HCT116 (cell line): ENCODE measurements around the gene ETFDH. TPM values are rescaled to one million over a fixed set of nuclear protein-coding genes. Genes with fewer than 3 reads are reported as not detected.

Experiments
- ATAC-seq: fragments of 200-7000 bp; cut with Tn5 transposase; 2 replicates; pipeline ENCODE4 v1.9.1; 2020; ENCODE audit warnings: mild to moderate bottlenecking, moderate library complexity
- BruUV-seq: library from RNA; stranded (reverse); fragments of 400-500 nt; replicated peaks from 2 replicates; lab custom pipeline; 2021; lab: Mats Ljungman, UMichigan
- CTCF ChIA-PET: fragments of 300-600 bp; sonication (Branson Sonifier 250); formaldehyde crosslinking; loops from one replicate; lab custom pipeline; 2021; ENCODE audit warnings: antibody characterized with exemption; lab: Charles Lee
- POLR2A ChIA-PET: fragments of 300-600, 350-600 bp; sonication (Branson Sonifier 250); formaldehyde crosslinking; loops from one replicate; lab custom pipeline; 2021; ENCODE audit warnings: antibody characterized with exemption; lab: Charles Lee
- RAD21 ChIA-PET, 2 experiments: fragments of 300-600 bp; sonication (Branson Sonifier 250); formaldehyde crosslinking; loops; one replicate each; lab custom pipeline; 2023; ENCODE audit warnings: low total read pairs in 2 of 2; ENCODE audit not compliant: uncharacterized antibody in 2 of 2, unreplicated experiment in 2 of 2, low non-redundant PET in 1 of 2; lab: Charles Lee
- DNase-seq: peaks from one replicate; pipeline ENCODE4 v3.0.0-alpha.2; 2010; ENCODE audit warnings: low read depth, low spot score
- H2AFZ ChIP-seq: fragments of 200-600 bp; shearing (Covaris generic), sonication (generic); 2 replicates; pipeline ENCODE4 v1.6.1; 2017; ENCODE audit warnings: low read depth, mixed run types, mixed read lengths, antibody characterized with exemption, low read length; ENCODE audit not compliant: poor library complexity, severe bottlenecking
- H3K27ac ChIP-seq: 2 replicates; pipeline ENCODE4 v1.5.1; 2012; ENCODE audit warnings: low read depth, low read length
- H3K27me3 ChIP-seq: fragments of 200-600 bp; sonication (generic); 2 replicates; pipeline ENCODE4 v1.6.1; 2016; ENCODE audit warnings: mixed run types, low read length, mixed read lengths; ENCODE audit not compliant: insufficient read depth
- H3K36me3 ChIP-seq, 2 experiments: fragments of 200-500 bp in 1 of 2; fragments of 200-600 bp in 1 of 2; sonication (Bioruptor generic) in 1 of 2; sonication (generic) in 1 of 2; 2 replicates each; pipeline versions ENCODE4 v1.5.1 to v1.6.1; 2014 to 2016; ENCODE audit warnings: low read length in 2 of 2, inconsistent platforms in 1 of 2, mixed read lengths in 1 of 2, mixed run types in 1 of 2; ENCODE audit not compliant: insufficient read depth in 2 of 2, control insufficient read depth in 1 of 2
- H3K4me1 ChIP-seq, 2 experiments: fragments of 200-600 bp in 1 of 2; sonication (generic) in 1 of 2; 2 replicates each; pipeline versions ENCODE4 v1.5.1 to v1.6.1; 2012 to 2017; ENCODE audit warnings: low read length in 2 of 2, inconsistent platforms in 1 of 2, mild to moderate bottlenecking in 1 of 2, mixed read lengths in 1 of 2, mixed run types in 1 of 2, moderate library complexity in 1 of 2; ENCODE audit not compliant: insufficient read depth in 2 of 2, control insufficient read depth in 1 of 2
- H3K4me2 ChIP-seq: fragments of 200-600 bp; sonication (generic); 2 replicates; pipeline ENCODE4 v1.6.1; 2017; ENCODE audit warnings: mixed run types, low read length, mixed read lengths
- H3K4me3 ChIP-seq, 2 experiments: fragments of 200-600 bp in 1 of 2; sonication (generic) in 1 of 2; replicated peaks in 1 of 2; 2 replicates each; pipeline ENCODE4 v1.5.1; 2011 to 2016; ENCODE audit warnings: low read length in 2 of 2, control low read depth in 1 of 2, low read depth in 1 of 2, mild to moderate bottlenecking in 1 of 2, mixed read lengths in 1 of 2, mixed run types in 1 of 2
- H3K79me2 ChIP-seq: fragments of 200-600 bp; sonication (generic); 2 replicates; pipeline ENCODE4 v1.6.1; 2017; ENCODE audit warnings: mild to moderate bottlenecking, mixed run types, low read length, moderate library complexity, mixed read lengths; ENCODE audit not compliant: insufficient read depth
- H3K9ac ChIP-seq: fragments of 200-600 bp; sonication (generic); 2 replicates; pipeline ENCODE4 v1.6.1; 2016; ENCODE audit warnings: low read length, mixed read lengths
- H3K9me2 ChIP-seq: fragments of 200-600 bp; sonication (generic), shearing (Covaris generic); 2 replicates; pipeline ENCODE4 v1.6.1; 2017; ENCODE audit warnings: mixed run types, mild to moderate bottlenecking, moderate library complexity; ENCODE audit not compliant: insufficient read depth
- H3K9me3 ChIP-seq, 2 experiments: fragments of 200-500 bp in 1 of 2; fragments of 200-600 bp in 1 of 2; sonication (Bioruptor generic) in 1 of 2; sonication (generic) in 1 of 2; 2 replicates each; pipeline ENCODE4 v1.6.1; 2014 to 2017; ENCODE audit warnings: low read length in 2 of 2, mixed read lengths in 2 of 2, inconsistent platforms in 1 of 2, low read depth in 1 of 2, mild to moderate bottlenecking in 1 of 2, mixed run types in 1 of 2, moderate library complexity in 1 of 2; ENCODE audit not compliant: control insufficient read depth in 1 of 2, insufficient read depth in 1 of 2
- H4K20me1 ChIP-seq: fragments of 200-600 bp; sonication (generic), shearing (Covaris generic); 2 replicates; pipeline ENCODE4 v1.6.1; 2017; ENCODE audit warnings: mixed run types, mild to moderate bottlenecking, moderate library complexity; ENCODE audit not compliant: insufficient read depth
- EGR1 ChIP-seq: IDR thresholded peaks from 2 replicates; pipeline ENCODE4 v1.6.1; 2012; ENCODE audit warnings: low read depth
- FOSL1 ChIP-seq: IDR thresholded peaks from 2 replicates; pipeline ENCODE4 v1.6.1; 2012; ENCODE audit warnings: low read depth
- JUND ChIP-seq: IDR thresholded peaks from 2 replicates; pipeline ENCODE4 v1.6.1; 2012
- POLR2A ChIP-seq: IDR thresholded peaks from 2 replicates; pipeline ENCODE4 v1.7.0; 2011; ENCODE audit warnings: borderline replicate concordance; ENCODE audit not compliant: insufficient read depth, insufficient read length; ENCODE audit errors: extremely low read depth
- POLR2AphosphoS5 ChIP-seq: IDR thresholded peaks from 2 replicates; pipeline ENCODE4 v1.6.1; 2011; ENCODE audit warnings: mild to moderate bottlenecking, low read depth, low read length, moderate library complexity
- SP1 ChIP-seq: IDR thresholded peaks from 2 replicates; pipeline ENCODE4 v1.6.1; 2012; ENCODE audit warnings: low read depth
- SRF ChIP-seq: IDR thresholded peaks from 2 replicates; pipeline ENCODE4 v1.6.1; 2012; ENCODE audit warnings: low read depth
- YY1 ChIP-seq: IDR thresholded peaks from 2 replicates; pipeline ENCODE4 v1.6.1; 2011; ENCODE audit warnings: low read length, low read depth, moderate library complexity, mild to moderate bottlenecking; ENCODE audit not compliant: insufficient replicate concordance; ENCODE audit errors: extremely low read depth
- intact Hi-C: fragments of 100-400 bp; cut with micrococcal nuclease; formaldehyde crosslinking; loops from 2 replicates; pipeline ENCODE4 v1.10.0; 2022
- total RNA-seq: library from RNA; stranded (reverse); gene quantifications from one replicate; pipeline ENCODE4 v1.2.1, GENCODE V29; 2021; ENCODE audit not compliant: unreplicated experiment
- TF ChIP-seq, protein P1 (sequence below): IDR thresholded peaks from 2 replicates; pipeline ENCODE4 v1.6.1; 2012; ENCODE audit warnings: low read depth

ETFDH gene
- total RNA-seq, 1 experiment from 2014 or later, result 22.2 TPM

DNA sequence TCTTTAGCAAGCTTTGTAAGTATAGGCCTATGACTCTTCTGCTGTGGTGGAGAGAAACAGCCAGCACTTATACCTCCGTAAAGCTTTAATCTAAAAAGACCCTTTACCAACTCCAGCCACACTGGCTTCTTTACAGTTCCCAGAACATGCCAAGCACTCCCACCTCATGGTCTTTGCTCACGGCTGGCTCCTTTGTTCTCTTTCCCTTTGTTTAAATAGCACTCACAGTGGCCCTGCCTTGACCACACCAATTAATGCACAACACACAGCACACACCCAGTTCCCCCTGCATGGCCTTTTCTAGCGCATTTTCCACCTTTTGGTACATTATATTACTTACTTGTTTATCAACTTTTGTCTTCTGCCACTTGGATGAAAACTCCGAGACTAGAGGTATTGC, 32.2 kb downstream of the ETFDH start:
- Histone ChIP-seq H3K4me1 (no peaks in the 10 kb centered on the region), H2AFZ (no peak overlapping the region), H3K79me2 (no peaks in the 10 kb centered on the region), H3K9ac (no peak overlapping the region), H4K20me1 (no peaks in the 10 kb centered on the region), H3K36me3 (peaks cover 6 to 21% of the 10 kb centered on the region in 2 experiments), H3K27ac (no peak overlapping the region), H3K4me3 (no peak overlapping the region), H3K27me3 (no peaks in the 10 kb centered on the region), H3K9me2 (no peaks in the 10 kb centered on the region), H3K9me3 (no peaks in the 10 kb centered on the region), H3K4me2 (no peak overlapping the region)
- CTCF ChIA-PET, result no interaction called here
- TF ChIP-seq YY1 (no peak), EGR1 (no peak), POLR2A (no peak), SP1 (no peak), POLR2AphosphoS5 (no peak), FOSL1 (no peak), SRF (no peak), JUND (no peak)
- TF ChIP-seq, protein P1, sequence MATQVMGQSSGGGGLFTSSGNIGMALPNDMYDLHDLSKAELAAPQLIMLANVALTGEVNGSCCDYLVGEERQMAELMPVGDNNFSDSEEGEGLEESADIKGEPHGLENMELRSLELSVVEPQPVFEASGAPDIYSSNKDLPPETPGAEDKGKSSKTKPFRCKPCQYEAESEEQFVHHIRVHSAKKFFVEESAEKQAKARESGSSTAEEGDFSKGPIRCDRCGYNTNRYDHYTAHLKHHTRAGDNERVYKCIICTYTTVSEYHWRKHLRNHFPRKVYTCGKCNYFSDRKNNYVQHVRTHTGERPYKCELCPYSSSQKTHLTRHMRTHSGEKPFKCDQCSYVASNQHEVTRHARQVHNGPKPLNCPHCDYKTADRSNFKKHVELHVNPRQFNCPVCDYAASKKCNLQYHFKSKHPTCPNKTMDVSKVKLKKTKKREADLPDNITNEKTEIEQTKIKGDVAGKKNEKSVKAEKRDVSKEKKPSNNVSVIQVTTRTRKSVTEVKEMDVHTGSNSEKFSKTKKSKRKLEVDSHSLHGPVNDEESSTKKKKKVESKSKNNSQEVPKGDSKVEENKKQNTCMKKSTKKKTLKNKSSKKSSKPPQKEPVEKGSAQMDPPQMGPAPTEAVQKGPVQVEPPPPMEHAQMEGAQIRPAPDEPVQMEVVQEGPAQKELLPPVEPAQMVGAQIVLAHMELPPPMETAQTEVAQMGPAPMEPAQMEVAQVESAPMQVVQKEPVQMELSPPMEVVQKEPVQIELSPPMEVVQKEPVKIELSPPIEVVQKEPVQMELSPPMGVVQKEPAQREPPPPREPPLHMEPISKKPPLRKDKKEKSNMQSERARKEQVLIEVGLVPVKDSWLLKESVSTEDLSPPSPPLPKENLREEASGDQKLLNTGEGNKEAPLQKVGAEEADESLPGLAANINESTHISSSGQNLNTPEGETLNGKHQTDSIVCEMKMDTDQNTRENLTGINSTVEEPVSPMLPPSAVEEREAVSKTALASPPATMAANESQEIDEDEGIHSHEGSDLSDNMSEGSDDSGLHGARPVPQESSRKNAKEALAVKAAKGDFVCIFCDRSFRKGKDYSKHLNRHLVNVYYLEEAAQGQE, result no peak
- BruUV-seq, result no TSS peak
- ATAC-seq (no peak), DNase-seq (no peak)
- POLR2A ChIA-PET, result no interaction called here
- intact Hi-C loops, result no loop called here
- RAD21 ChIA-PET, result no interaction called here
